ENCODE results near the gene FOXP1. TPM values are rescaled to one million over a fixed set of nuclear protein-coding genes. Genes with fewer than 3 reads are reported as not detected.

FOXP1 gene
- total and polyA plus RNA-seq, 2 of the 8 experiments (the other 6 are each of a cell fraction or from before 2014, with no cell fraction given) = 13.9 to 25.4 TPM

GRCh38 chr3:71056327-71056726 is 527.2 kb downstream of the FOXP1 start (continued):
- TF ChIP-seq RNF2 (IDR thresholded peaks at IDR 0.05; ENCODE audit: borderline replicate concordance, low read depth, low read length, missing control alignments, poor library complexity, severe bottlenecking) (no peak), MAX (IDR thresholded peaks at IDR 0.05) (no peak), USF2 (IDR thresholded peaks at IDR 0.05; ENCODE audit: low read length) (no peak)

Measured in H1 (cell line).